HG03196 (cell line): ENCODE results near the gene F2.
"Not testable (repeated sequence)": the region's sequence is repeated elsewhere in the genome, so short reads cannot be mapped to it uniquely, and the experiment has no call there.

Experiments used
- ATAC-seq: cut with Tn5 transposase; IDR thresholded peaks from one replicate; pipeline ENCODE4 v1.9.1; 2021; ENCODE audit not compliant: unreplicated experiment

F2 gene

GRCh38 chr11:46712874-46713576 is 6.0 kb upstream of the F2 start:
- no peak for ATAC-seq

GRCh38 chr11:46717825-46718154 is 1.2 kb upstream of the F2 start:
- ATAC-seq, result not testable (repeated sequence)

- no peak for ATAC-seq
Measured at GRCh38 chr11:46718155-46719019, 626 bp upstream of the F2 start.

- no peak for ATAC-seq
Measured at GRCh38 chr11:46719543-46720218, 668 bp downstream of the F2 start.

GRCh38 chr11:46721286-46721685 is 2.3 kb downstream of the F2 start:
- no peak for ATAC-seq

GRCh38 chr11:46722566-46723358 is 3.7 kb downstream of the F2 start:
- ATAC-seq, result no peak

GRCh38 chr11:46723359-46723680 is 4.3 kb downstream of the F2 start:
- no peak for ATAC-seq

GRCh38 chr11:46724088-46724487 is 5.1 kb downstream of the F2 start:
- no peak for ATAC-seq

GRCh38 chr11:46725338-46726205 is 6.6 kb downstream of the F2 start:
- ATAC-seq, result no peak

- no peak for ATAC-seq
Measured at GRCh38 chr11:46726206-46726862, 7.3 kb downstream of the F2 start.

GRCh38 chr11:46727952-46728658 is 9.1 kb downstream of the F2 start:
- no peak for ATAC-seq

GRCh38 chr11:46728659-46729040 is 9.6 kb downstream of the F2 start:
- ATAC-seq, result no peak

- no peak for ATAC-seq
Measured at GRCh38 chr11:46729110-46730027, 10.4 kb downstream of the F2 start.

- no peak for ATAC-seq
Measured at GRCh38 chr11:46731545-46731944, 12.5 kb downstream of the F2 start.

- ATAC-seq, result no peak
Measured at GRCh38 chr11:46733234-46733633, 14.2 kb downstream of the F2 start.

- no peak for ATAC-seq
Measured at GRCh38 chr11:46736146-46736545, 17.1 kb downstream of the F2 start.

GRCh38 chr11:46736615-46737014 is 17.6 kb downstream of the F2 start:
- ATAC-seq, result no peak

- no peak for ATAC-seq
Measured at GRCh38 chr11:46737699-46738098, 18.7 kb downstream of the F2 start.
